Measurements from ENCODE around the gene C16orf86.
A peak's percentile ranks its signal among the peaks of the same experiment; 100 is the strongest.

C16orf86 gene

GRCh38 chr16:67653128-67653788 lies 13.4 kb upstream of the C16orf86 start:
- Histone ChIP-seq H3K4me3 (ENCODE audit: low read depth in 1 of 2, low read length in 2 of 2) (no peak overlapping the region), H3K27ac (ENCODE audit: low read depth, low read length) (no peak overlapping the region), H3K27me3 (ENCODE audit: control insufficient read depth in 1 of 2, insufficient read depth in 2 of 2, low read length in 2 of 2) (peaks cover 49 to 57% of the 10 kb centered on the region in 2 donors), H3K9ac (ENCODE audit: low read depth in 1 of 2, low read length in 2 of 2) (no peak overlapping the region), H3K4me1 (ENCODE audit: control insufficient read depth in 1 of 2, insufficient read depth in 2 of 2, low read length in 2 of 2) (peaks cover 0 to 6% of the 10 kb centered on the region in 2 donors), H3K36me3 (ENCODE audit: control insufficient read depth in 1 of 2, insufficient read depth in 2 of 2, low read length in 2 of 2) (peaks cover 5 to 10% of the 10 kb centered on the region in 2 donors), H3K9me3 (ENCODE audit: control insufficient read depth in 1 of 2, low read length in 2 of 2) (no peaks in the 10 kb centered on the region)

- peaks cover 5 to 13% of the 10 kb centered on the region in 2 donors for H3K36me3 ChIP-seq (ENCODE audit: control insufficient read depth in 1 of 2, insufficient read depth in 2 of 2, low read length in 2 of 2)
- peaks cover 42 to 51% of the 10 kb centered on the region in 2 donors for H3K27me3 ChIP-seq (ENCODE audit: control insufficient read depth in 1 of 2, insufficient read depth in 2 of 2, low read length in 2 of 2)
- H3K27ac ChIP-seq (ENCODE audit: low read depth, low read length): no peak overlapping the region
Measured at GRCh38 chr16:67653789-67654402, 12.7 kb upstream of the C16orf86 start.

GRCh38 chr16:67654403-67654911 lies 12.2 kb upstream of the C16orf86 start:
- Histone ChIP-seq H3K9ac (ENCODE audit: low read depth in 1 of 2, low read length in 2 of 2) (no peak overlapping the region), H3K27me3 (ENCODE audit: control insufficient read depth in 1 of 2, insufficient read depth in 2 of 2, low read length in 2 of 2) (peaks cover 38 to 47% of the 10 kb centered on the region in 2 donors)

More at GRCh38 chr16:67653789-67654402, 12.7 kb upstream of the C16orf86 start:
- no peak overlapping the region for H3K4me3 ChIP-seq (ENCODE audit: low read depth in 1 of 2, low read length in 2 of 2)
- peaks cover 0 to 9% of the 10 kb centered on the region in 2 donors for H3K4me1 ChIP-seq (ENCODE audit: control insufficient read depth in 1 of 2, insufficient read depth in 2 of 2, low read length in 2 of 2)
- no peaks in the 10 kb centered on the region for H3K9me3 ChIP-seq (ENCODE audit: control insufficient read depth in 1 of 2, low read length in 2 of 2)
- H3K9ac ChIP-seq (ENCODE audit: low read depth in 1 of 2, low read length in 2 of 2): no peak overlapping the region

GRCh38 chr16:67655363-67655762 lies 11.3 kb upstream of the C16orf86 start:
- H3K27me3 ChIP-seq (ENCODE audit: control insufficient read depth in 1 of 2, insufficient read depth in 2 of 2, low read length in 2 of 2): peaks cover 32 to 38% of the 10 kb centered on the region in 2 donors

More at GRCh38 chr16:67654403-67654911, 12.2 kb upstream of the C16orf86 start:
- Histone ChIP-seq H3K27ac (ENCODE audit: low read depth, low read length) (no peak overlapping the region), H3K36me3 (ENCODE audit: control insufficient read depth in 1 of 2, insufficient read depth in 2 of 2, low read length in 2 of 2) (peaks cover 5 to 13% of the 10 kb centered on the region in 2 donors), H3K4me3 (ENCODE audit: low read depth in 1 of 2, low read length in 2 of 2) (no peak overlapping the region), H3K4me1 (ENCODE audit: control insufficient read depth in 1 of 2, insufficient read depth in 2 of 2, low read length in 2 of 2) (peaks cover 5 to 14% of the 10 kb centered on the region in 2 donors), H3K9me3 (ENCODE audit: control insufficient read depth in 1 of 2, low read length in 2 of 2) (no peaks in the 10 kb centered on the region)

GRCh38 chr16:67656344-67657016 lies 10.1 kb upstream of the C16orf86 start:
- Histone ChIP-seq H3K36me3 (ENCODE audit: control insufficient read depth in 1 of 2, insufficient read depth in 2 of 2, low read length in 2 of 2) (peaks cover 5 to 9% of the 10 kb centered on the region in 2 donors), H3K4me3 (ENCODE audit: low read depth in 1 of 2, low read length in 2 of 2) (no peak overlapping the region), H3K27me3 (ENCODE audit: control insufficient read depth in 1 of 2, insufficient read depth in 2 of 2, low read length in 2 of 2) (peaks cover 23 to 27% of the 10 kb centered on the region in 2 donors), H3K27ac (ENCODE audit: low read depth, low read length) (no peak overlapping the region), H3K9me3 (ENCODE audit: control insufficient read depth in 1 of 2, low read length in 2 of 2) (no peaks in the 10 kb centered on the region), H3K4me1 (ENCODE audit: control insufficient read depth in 1 of 2, insufficient read depth in 2 of 2, low read length in 2 of 2) (peaks cover 6 to 24% of the 10 kb centered on the region in 2 donors), H3K9ac (ENCODE audit: low read depth in 1 of 2, low read length in 2 of 2) (no peak overlapping the region)

More at GRCh38 chr16:67655363-67655762, 11.3 kb upstream of the C16orf86 start:
- Histone ChIP-seq H3K36me3 (ENCODE audit: control insufficient read depth in 1 of 2, insufficient read depth in 2 of 2, low read length in 2 of 2) (peaks cover 5 to 9% of the 10 kb centered on the region in 2 donors), H3K9ac (ENCODE audit: low read depth in 1 of 2, low read length in 2 of 2) (no peak overlapping the region), H3K9me3 (ENCODE audit: control insufficient read depth in 1 of 2, low read length in 2 of 2) (no peaks in the 10 kb centered on the region), H3K4me1 (ENCODE audit: control insufficient read depth in 1 of 2, insufficient read depth in 2 of 2, low read length in 2 of 2) (peaks cover 6 to 16% of the 10 kb centered on the region in 2 donors), H3K4me3 (ENCODE audit: low read depth in 1 of 2, low read length in 2 of 2) (no peak overlapping the region), H3K27ac (ENCODE audit: low read depth, low read length) (no peak overlapping the region)

GRCh38 chr16:67657017-67657608 lies 9.5 kb upstream of the C16orf86 start:
- H3K4me3 ChIP-seq (ENCODE audit: low read depth in 1 of 2, low read length in 2 of 2): no peak overlapping the region
- H3K36me3 ChIP-seq (ENCODE audit: control insufficient read depth in 1 of 2, insufficient read depth in 2 of 2, low read length in 2 of 2): peaks cover 5 to 9% of the 10 kb centered on the region in 2 donors
- no peak overlapping the region for H3K9ac ChIP-seq (ENCODE audit: low read depth in 1 of 2, low read length in 2 of 2)
- H3K27me3 ChIP-seq (ENCODE audit: control insufficient read depth in 1 of 2, insufficient read depth in 2 of 2, low read length in 2 of 2): peaks cover 17 to 22% of the 10 kb centered on the region in 2 donors
- no peaks in the 10 kb centered on the region for H3K9me3 ChIP-seq (ENCODE audit: control insufficient read depth in 1 of 2, low read length in 2 of 2)
- no peak overlapping the region for H3K27ac ChIP-seq (ENCODE audit: low read depth, low read length)
- H3K4me1 ChIP-seq (ENCODE audit: control insufficient read depth in 1 of 2, insufficient read depth in 2 of 2, low read length in 2 of 2): peaks cover 6 to 27% of the 10 kb centered on the region in 2 donors

- Histone ChIP-seq H3K27me3 (ENCODE audit: control insufficient read depth in 1 of 2, insufficient read depth in 2 of 2, low read length in 2 of 2) (peaks cover 13 to 22% of the 10 kb centered on the region in 2 donors), H3K36me3 (ENCODE audit: control insufficient read depth in 1 of 2, insufficient read depth in 2 of 2, low read length in 2 of 2) (peaks cover 5 to 9% of the 10 kb centered on the region in 2 donors), H3K9ac (ENCODE audit: low read depth in 1 of 2, low read length in 2 of 2) (no peak overlapping the region), H3K27ac (ENCODE audit: low read depth, low read length) (no peak overlapping the region), H3K4me3 (ENCODE audit: low read depth in 1 of 2, low read length in 2 of 2) (no peak overlapping the region), H3K9me3 (ENCODE audit: control insufficient read depth in 1 of 2, low read length in 2 of 2) (no peaks in the 10 kb centered on the region), H3K4me1 (ENCODE audit: control insufficient read depth in 1 of 2, insufficient read depth in 2 of 2, low read length in 2 of 2) (peaks cover 6 to 27% of the 10 kb centered on the region in 2 donors)
Measured at GRCh38 chr16:67657751-67658518, 8.7 kb upstream of the C16orf86 start.

- Histone ChIP-seq H3K27me3 (ENCODE audit: control insufficient read depth in 1 of 2, insufficient read depth in 2 of 2, low read length in 2 of 2) (peaks cover 9 to 15% of the 10 kb centered on the region in 2 donors), H3K36me3 (ENCODE audit: control insufficient read depth in 1 of 2, insufficient read depth in 2 of 2, low read length in 2 of 2) (peaks cover 5 to 9% of the 10 kb centered on the region in 2 donors), H3K4me3 (ENCODE audit: low read depth in 1 of 2, low read length in 2 of 2) (peak overlapping the region; percentile 89 to 95), H3K9ac (ENCODE audit: low read depth in 1 of 2, low read length in 2 of 2) (peak overlapping the region; percentile 84 to 93), H3K9me3 (ENCODE audit: control insufficient read depth in 1 of 2, low read length in 2 of 2) (no peaks in the 10 kb centered on the region), H3K4me1 (ENCODE audit: control insufficient read depth in 1 of 2, insufficient read depth in 2 of 2, low read length in 2 of 2) (peaks cover 6 to 25% of the 10 kb centered on the region in 2 donors), H3K27ac (ENCODE audit: low read depth, low read length) (no peak overlapping the region)
Measured at GRCh38 chr16:67658849-67659674, 7.6 kb upstream of the C16orf86 start.

Measured in duodenal mucosa (tissue), 2 donors.